K562 (cell line): Measurements from ENCODE around the gene CYBRD1. TPM values are rescaled to one million over a fixed set of nuclear protein-coding genes. Genes with fewer than 3 reads are reported as not detected.
"Not testable (repeated sequence)": the region's sequence is repeated elsewhere in the genome, so short reads cannot be mapped to it uniquely, and the experiment has no call there.

Experiments
- ATAC-seq: fragments of 200-7000 bp; cut with Tn5 transposase; 3 replicates; pipeline ENCODE4 v1.9.1; 2020; ENCODE audit warnings: moderate library complexity
- BruUV-seq: library from RNA; stranded (reverse); fragments of 400-500 nt; replicated peaks from 2 replicates; lab custom pipeline; 2021; lab: Mats Ljungman, UMichigan
- CTCF ChIA-PET: fragments of 300-600 bp; formaldehyde crosslinking; extraction: SDS; loops from one replicate; lab custom pipeline; 2021; ENCODE audit warnings: low intra/inter-chr PET ratio; lab: Yijun Ruan, JAX
- POLR2A ChIA-PET: fragments of 300-600, 350-650 bp; sonication (Branson Sonifier 250); formaldehyde crosslinking; extraction: SDS; loops from one replicate; lab custom pipeline; 2021; ENCODE audit warnings: antibody characterized with exemption, inconsistent platforms; lab: Yijun Ruan, JAX
- DNase-seq, 4 experiments: peaks; one replicate each; pipeline versions ENCODE4 v3.0.0 to v3.0.0-alpha.2; 2011 to 2018; ENCODE audit warnings: low spot score in 3 of 4, mixed read lengths in 3 of 4; ENCODE audit errors: extremely low read depth in 1 of 4
- FAIRE-seq: peaks from 2 replicates; lab custom pipeline; 2011; peaks lifted over from hg19 to GRCh38; lab: Jason Lieb, UNC
- H2AFZ ChIP-seq: 2 replicates; pipeline ENCODE4 v1.6.0; 2011; ENCODE audit warnings: low read depth, low read length, control low read depth, inconsistent platforms
- H3K27ac ChIP-seq: fragments of 200-600 bp; 3 replicates; pipeline ENCODE4 v1.8.0; 2011; ENCODE audit warnings: low read depth, mild to moderate bottlenecking, control low read depth, inconsistent platforms, low read length, moderate library complexity, mixed read lengths; ENCODE audit errors: extremely low read depth
- H3K27me3 ChIP-seq, 2 experiments: fragments of 300-600 bp in 1 of 2; 2 replicates in 1 of 2; 3 replicates in 1 of 2; pipeline versions ENCODE4 v1.6.0 to v1.8.0; 2011; ENCODE audit warnings: inconsistent platforms in 2 of 2, low read length in 2 of 2, mild to moderate bottlenecking in 1 of 2, mixed read lengths in 1 of 2, moderate library complexity in 1 of 2; ENCODE audit not compliant: control insufficient read depth in 2 of 2, insufficient read depth in 2 of 2
- H3K36me3 ChIP-seq: fragments of 300-600 bp; 3 replicates; pipeline ENCODE4 v1.8.0; 2011; ENCODE audit warnings: mild to moderate bottlenecking, low read length, inconsistent platforms; ENCODE audit not compliant: control insufficient read depth, insufficient read depth
- H3K4me1 ChIP-seq, 2 experiments: fragments of 200-600 bp in 1 of 2; replicated peaks in 1 of 2; 2 replicates in 1 of 2; 3 replicates in 1 of 2; pipeline versions ENCODE4 v1.5.1 to v1.8.0; 2011; ENCODE audit warnings: inconsistent platforms in 2 of 2, low read length in 2 of 2, mild to moderate bottlenecking in 1 of 2, mixed read lengths in 1 of 2, moderate library complexity in 1 of 2; ENCODE audit not compliant: control insufficient read depth in 2 of 2, insufficient read depth in 2 of 2
- H3K4me2 ChIP-seq: 2 replicates; pipeline ENCODE4 v1.6.1; 2011; ENCODE audit warnings: low read length, control low read depth, inconsistent platforms, mixed read lengths; ENCODE audit not compliant: insufficient read depth
- H3K4me3 ChIP-seq: fragments of 200-600 bp; sonication (generic), shearing (Covaris generic); 2 replicates; pipeline ENCODE4 v1.5.1; 2016; ENCODE audit warnings: control low read depth, inconsistent platforms
- H3K79me2 ChIP-seq: fragments of 200-600 bp; 3 replicates; pipeline ENCODE4 v1.8.0; 2011; ENCODE audit warnings: low read length, inconsistent platforms; ENCODE audit not compliant: control insufficient read depth, insufficient read depth
- H3K9ac ChIP-seq, 2 experiments: 2 replicates each; pipeline versions ENCODE4 v1.6.0 to v1.6.1; 2011; ENCODE audit warnings: low read depth in 2 of 2, low read length in 2 of 2, control low read depth in 1 of 2, inconsistent platforms in 1 of 2, mild to moderate bottlenecking in 1 of 2, mixed read lengths in 1 of 2; ENCODE audit not compliant: insufficient read depth in 1 of 2
- H3K9me1 ChIP-seq: one replicate; pipeline ENCODE4 v1.6.0; 2011; ENCODE audit warnings: inconsistent platforms, mild to moderate bottlenecking, low read length, moderate library complexity; ENCODE audit not compliant: control insufficient read depth, insufficient read depth
- H3K9me3 ChIP-seq: replicated peaks from 2 replicates; pipeline ENCODE4 v1.5.1; 2011; ENCODE audit warnings: low read depth, low read length, inconsistent platforms; ENCODE audit not compliant: control insufficient read depth, insufficient read depth
- H4K20me1 ChIP-seq: replicated peaks from 2 replicates; pipeline ENCODE4 v1.6.1; 2011; ENCODE audit warnings: low read length, inconsistent platforms, mixed read lengths; ENCODE audit not compliant: control insufficient read depth, insufficient read depth
- BCOR ChIP-seq: fragments of 450-650 bp; IDR thresholded peaks from 2 replicates; pipeline ENCODE4 v1.6.1; 2016
- E2F3 ChIP-seq: fragments of 250-450 bp; sonication (Bioruptor Pico); IDR thresholded peaks from 2 replicates; pipeline ENCODE4 v1.4.0; 2020; ENCODE audit warnings: mild to moderate bottlenecking
- HMG20B ChIP-seq: fragments of 250-450 bp; sonication (Bioruptor Pico); IDR thresholded peaks from 2 replicates; pipeline ENCODE4 v1.5.0; 2021; ENCODE audit warnings: mild to moderate bottlenecking
- MEIS2 ChIP-seq: fragments of 450-650 bp; IDR thresholded peaks from 2 replicates; pipeline ENCODE4 v1.6.1; 2014; ENCODE audit warnings: mild to moderate bottlenecking; ENCODE audit not compliant: partially characterized antibody
- NONO ChIP-seq, 2 experiments: fragments of 200-400 bp in 1 of 2; fragments of 450-650 bp in 1 of 2; formaldehyde crosslinking in 1 of 2; IDR thresholded peaks; 2 replicates each; pipeline ENCODE4 v1.6.1; 2017; ENCODE audit warnings: low read depth in 2 of 2, mild to moderate bottlenecking in 2 of 2, moderate library complexity in 2 of 2, low read length in 1 of 2
- ZKSCAN8 ChIP-seq: fragments of 200-800 bp; sonication (Bioruptor generic); IDR thresholded peaks from 2 replicates; pipeline ENCODE4 v1.6.1; 2016; ENCODE audit warnings: missing genetic modification characterization, missing compliant biosample characterization
- ZNF121 ChIP-seq: sonication (generic); formaldehyde crosslinking; conservative IDR thresholded peaks from 2 replicates; pipeline ENCODE4 v1.8.0; 2022; ENCODE audit warnings: missing genetic modification reagents
- WGBS: fragments of 100-300 bp; shearing (Covaris generic); methylation state at CpG from one replicate; pipeline ENCODE4 v1.1.6; 2016; ENCODE audit warnings: low coverage, mixed read lengths; ENCODE audit not compliant: insufficient coverage; ENCODE audit errors: missing lambda C conversion rate; 5-methylcytosine and 5-hydroxymethylcytosine counted together
- in situ Hi-C: fragments of 300-500 bp; cut with MboI; formaldehyde crosslinking; loops from 4 replicates; pipeline ENCODE4 v1.15.0; 2018; ENCODE audit warnings: inconsistent platforms, mixed read lengths
- intact Hi-C: fragments of 100-400 bp; cut with micrococcal nuclease; formaldehyde crosslinking; loops from 2 replicates; pipeline ENCODE4 v1.14.2; 2022
- polyA plus RNA-seq, 8 experiments: library from polyadenylated mRNA; depleted of rRNA in 4 of 8; stranded (reverse) in 5 of 8; unstranded in 3 of 8; fragments of >200 nt; fragmentation: Nextera tagmentation in 2 of 8; fragmentation: Illumina TruSeq in 1 of 8; extraction: Ambion mirVana in 2 of 8; extraction: Trizol in 1 of 8; gene quantifications; 2 replicates each; pipeline versions ENCODE4 v1.2.1 to v1.2.3, GENCODE V29; 2011 to 2014; ENCODE audit warnings: inconsistent platforms in 1 of 8, missing spikeins in 1 of 8
- total RNA-seq, 7 experiments: library from RNA; depleted of rRNA in 6 of 7; stranded (reverse); fragments of >200 nt in 6 of 7; fragmentation: Illumina TruSeq in 2 of 7; extraction: Trizol in 2 of 7; gene quantifications; 2 replicates each; pipeline versions ENCODE4 v1.2.1 to v1.2.3, GENCODE V29; 2011 to 2021; ENCODE audit warnings: low replicate concordance in 1 of 7
- TF ChIP-seq, protein P1 (sequence below): sonication (generic); formaldehyde crosslinking; IDR thresholded peaks from 2 replicates; pipeline ENCODE4 v1.8.1; 2023; ENCODE audit warnings: mild to moderate bottlenecking, missing genetic modification reagents, moderate library complexity

Gene CYBRD1
- total and polyA plus RNA-seq, 9 of the 15 experiments (the other 6 are each of a cell fraction or from before 2014, with no cell fraction given): 9.6 to 22.4 (median 15.6) TPM

DNA sequence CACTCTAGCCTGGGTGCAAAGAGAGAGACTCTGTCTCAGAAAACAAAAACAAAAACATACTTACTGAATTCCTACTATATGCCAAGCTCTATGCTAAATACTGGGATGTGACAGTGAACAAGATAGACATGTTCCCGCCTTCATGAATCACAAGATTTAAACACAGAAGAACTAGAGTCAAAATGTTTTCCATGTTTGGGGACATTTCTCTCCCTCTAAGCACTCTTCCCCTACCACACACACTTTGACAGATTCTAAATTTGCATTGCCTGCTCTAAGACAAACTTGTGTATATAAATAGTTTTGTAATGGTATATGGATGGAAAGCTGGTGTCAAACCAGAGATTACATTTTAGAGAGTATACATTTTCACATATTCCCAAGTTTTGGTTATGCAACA, 11.1 kb downstream of the CYBRD1 start:
- Histone ChIP-seq H3K4me2 (no peak overlapping the region), H3K36me3 (peaks cover 10% of the 10 kb centered on the region; the same call in 2 of the 3 replicates)
- POLR2A ChIA-PET: interaction anchor here (0.6 to 1.6 kb wide), 2 partner anchors 99 to 1172 kb away, joined by 3 read pairs; partner anchors contain the start of genes DCAF17 and METTL8
- intact Hi-C loops: no loop called here
- BruUV-seq: no TSS peak
- CTCF ChIA-PET: no interaction called here
- TF ChIP-seq HMG20B (CRISPR knock-in tag) (no peak), E2F3 (no peak), MEIS2 (no peak), ZKSCAN8 (no peak), NONO (IDR thresholded peaks at IDR 0.05; ENCODE audit: low read depth in 2 of 2, low read length in 1 of 2) (no peak)
- TF ChIP-seq, all 486 proteins: peak for 0
- Histone ChIP-seq H3K27me3 (no peaks in the 10 kb centered on the region), H3K9me1 (no peaks in the 10 kb centered on the region), H2AFZ (no peak overlapping the region), H3K9me3 (no peaks in the 10 kb centered on the region), H3K4me1 (peaks cover 11 to 21% of the 10 kb centered on the region in 2 experiments; a peak in 4 of 5 replicates), H3K27ac (no peak overlapping the region), H3K79me2 (peaks cover 32% of the 10 kb centered on the region), H4K20me1 (no peaks in the 10 kb centered on the region), H3K9ac (no peak overlapping the region), H3K4me3 (no peak overlapping the region)
- DNase-seq (no peak), FAIRE-seq (no peak), ATAC-seq (no peak)
- in situ Hi-C loops: no loop called here
- WGBS: 93% methylated on average over 1 of the region's 1 CpG

- H3K4me3 ChIP-seq, CTCF ChIA-PET, in situ Hi-C loops, H3K9me1 ChIP-seq, H3K9me3 ChIP-seq, DNase-seq, FAIRE-seq, H3K9ac ChIP-seq, BruUV-seq, intact Hi-C loops, H3K27me3 ChIP-seq, H3K36me3 ChIP-seq, H4K20me1 ChIP-seq: not testable (repeated sequence)
- H3K27ac ChIP-seq: peak overlapping the region; percentile 54; the same call in 2 of the 3 replicates
- peak; percentile 75; the same call in 1 of the 2 replicates for TF ChIP-seq BCOR
- peak; percentile 85 for TF ChIP-seq ZNF121 (CRISPR knock-in tag)
- TF ChIP-seq, protein P1, sequence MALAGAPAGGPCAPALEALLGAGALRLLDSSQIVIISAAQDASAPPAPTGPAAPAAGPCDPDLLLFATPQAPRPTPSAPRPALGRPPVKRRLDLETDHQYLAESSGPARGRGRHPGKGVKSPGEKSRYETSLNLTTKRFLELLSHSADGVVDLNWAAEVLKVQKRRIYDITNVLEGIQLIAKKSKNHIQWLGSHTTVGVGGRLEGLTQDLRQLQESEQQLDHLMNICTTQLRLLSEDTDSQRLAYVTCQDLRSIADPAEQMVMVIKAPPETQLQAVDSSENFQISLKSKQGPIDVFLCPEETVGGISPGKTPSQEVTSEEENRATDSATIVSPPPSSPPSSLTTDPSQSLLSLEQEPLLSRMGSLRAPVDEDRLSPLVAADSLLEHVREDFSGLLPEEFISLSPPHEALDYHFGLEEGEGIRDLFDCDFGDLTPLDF (CRISPR knock-in tag): 0 out of 2 replicates have a peak, but pooled peaks have one; percentile 48
- H3K4me2 ChIP-seq: peak overlapping the region; percentile 63
- peaks cover 22% of the 10 kb centered on the region for H3K79me2 ChIP-seq
- peak; percentile 40 for ATAC-seq
- peak overlapping the region; percentile 79 for H2AFZ ChIP-seq
- WGBS: 41% methylated on average over 4 of the region's 4 CpGs
- H3K4me1 ChIP-seq: peaks cover 11 to 18% of the 10 kb centered on the region in 2 experiments; a peak in 4 of 5 replicates
- POLR2A ChIA-PET: interaction anchor here (0.7 to 2.8 kb wide), 4 partner anchors 13 to 607 kb away, joined by 3 to 35 read pairs (median 4); partner anchors contain the start of genes CYBRD1 and GORASP2
Observed at GRCh38 chr2:171535528-171535927, 13.3 kb downstream of the CYBRD1 start.
